IMR-90 (cell line): ENCODE measurements around the gene DLK2. TPM values are rescaled to one million over a fixed set of nuclear protein-coding genes. Genes with fewer than 3 reads are reported as not detected.

Experiments
- ATAC-seq: fragments of 200-7000 bp; cut with Tn5 transposase; 2 replicates; pipeline ENCODE4 v1.9.1; 2020; ENCODE audit warnings: low read depth, mild to moderate bottlenecking, moderate library complexity
- BruUV-seq: library from RNA; stranded (reverse); fragments of 400-500 nt; replicated peaks from 2 replicates; lab custom pipeline; 2021; lab: Mats Ljungman, UMichigan
- CTCF ChIA-PET: fragments of 300-600 bp; formaldehyde crosslinking; extraction: SDS; loops from one replicate; lab custom pipeline; 2021; ENCODE audit warnings: antibody characterized with exemption; lab: Yijun Ruan, JAX
- POLR2A ChIA-PET: fragments of 300-600 bp; sonication (Branson Sonifier 250); formaldehyde crosslinking; loops from one replicate; lab custom pipeline; 2022; ENCODE audit warnings: antibody characterized with exemption; ENCODE audit not compliant: unreplicated experiment; lab: Charles Lee
- DNase-seq: peaks from one replicate; pipeline ENCODE4 v3.0.0; 2013
- H2AFZ ChIP-seq: replicated peaks from 2 replicates; pipeline ENCODE3; 2013; ENCODE audit warnings: low read length, mild to moderate bottlenecking; ENCODE audit not compliant: poor library complexity
- H2AK5ac ChIP-seq: 2 replicates; pipeline ENCODE4 v1.6.1; 2013; ENCODE audit warnings: low read depth, low read length, inconsistent platforms
- H2AK9ac ChIP-seq: replicated peaks from 2 replicates; pipeline ENCODE3; 2013; ENCODE audit warnings: mild to moderate bottlenecking, low read depth, low read length, moderate library complexity; ENCODE audit not compliant: poor library complexity
- H2BK120ac ChIP-seq: 2 replicates; pipeline ENCODE4 v1.6.1; 2013; ENCODE audit warnings: low read depth, low read length, inconsistent platforms
- H2BK15ac ChIP-seq: 3 replicates; pipeline ENCODE4 v1.6.1; 2013; ENCODE audit warnings: low read depth, low read length, inconsistent platforms
- H2BK20ac ChIP-seq: 2 replicates; pipeline ENCODE4 v1.6.1; 2013; ENCODE audit warnings: low read depth, mild to moderate bottlenecking, inconsistent platforms, low read length, moderate library complexity
- H2BK5ac ChIP-seq: 2 replicates; pipeline ENCODE4 v1.6.1; 2013; ENCODE audit warnings: mild to moderate bottlenecking, low read depth, low read length, inconsistent platforms; ENCODE audit not compliant: poor library complexity, severe bottlenecking
- H3K14ac ChIP-seq: replicated peaks from 2 replicates; pipeline ENCODE4 v1.6.1; 2013; ENCODE audit warnings: low read depth, low read length, inconsistent platforms
- H3K18ac ChIP-seq: 2 replicates; pipeline ENCODE4 v1.6.1; 2013; ENCODE audit warnings: low read depth, low read length, control low read depth
- H3K23ac ChIP-seq: 2 replicates; pipeline ENCODE4 v1.6.1; 2013; ENCODE audit warnings: low read depth, low read length, inconsistent platforms
- H3K27ac ChIP-seq: 2 replicates; pipeline ENCODE4 v1.5.1; 2013; ENCODE audit warnings: mild to moderate bottlenecking, control low read depth, low read length; ENCODE audit not compliant: insufficient read depth
- H3K27me3 ChIP-seq: 2 replicates; pipeline ENCODE4 v1.6.1; 2013; ENCODE audit warnings: low read length; ENCODE audit not compliant: control insufficient read depth, insufficient read depth
- H3K36me3 ChIP-seq: 2 replicates; pipeline ENCODE4 v1.6.1; 2013; ENCODE audit warnings: low read length, mixed read lengths; ENCODE audit not compliant: control insufficient read depth, insufficient read depth
- H3K4ac ChIP-seq: 2 replicates; pipeline ENCODE4 v1.6.1; 2013; ENCODE audit warnings: low read depth, low read length, inconsistent platforms
- H3K4me1 ChIP-seq: 2 replicates; pipeline ENCODE4 v1.6.1; 2013; ENCODE audit warnings: low read length, mixed read lengths; ENCODE audit not compliant: control insufficient read depth, insufficient read depth
- H3K4me2 ChIP-seq: 2 replicates; pipeline ENCODE4 v1.6.1; 2013; ENCODE audit warnings: low read depth, mild to moderate bottlenecking, control low read depth, low read length, moderate library complexity
- H3K4me3 ChIP-seq: 2 replicates; pipeline ENCODE4 v1.5.1; 2013; ENCODE audit warnings: low read depth, mild to moderate bottlenecking, control low read depth, low read length, moderate library complexity; ENCODE audit not compliant: insufficient read depth
- H3K56ac ChIP-seq: 2 replicates; pipeline ENCODE4 v1.6.1; 2013; ENCODE audit warnings: low read length, inconsistent platforms; ENCODE audit not compliant: insufficient read depth; ENCODE audit errors: extremely low read depth
- H3K79me1 ChIP-seq, 2 experiments: 2 replicates each; pipeline ENCODE4 v1.6.1; 2013; ENCODE audit warnings: low read length in 2 of 2, inconsistent platforms in 1 of 2, low read depth in 1 of 2
- H3K9ac ChIP-seq: 2 replicates; pipeline ENCODE4 v1.6.1; 2013; ENCODE audit warnings: low read depth, low read length, control low read depth
- H3K9me1 ChIP-seq: 2 replicates; pipeline ENCODE4 v1.6.1; 2013; ENCODE audit warnings: low read length, inconsistent platforms; ENCODE audit not compliant: insufficient read depth
- H3K9me3 ChIP-seq: 2 replicates; pipeline ENCODE4 v1.6.1; 2013; ENCODE audit warnings: low read length; ENCODE audit not compliant: control insufficient read depth, insufficient read depth
- H4K20me1 ChIP-seq: 2 replicates; pipeline ENCODE4 v1.6.1; 2013; ENCODE audit warnings: low read length, inconsistent platforms; ENCODE audit not compliant: insufficient read depth
- H4K5ac ChIP-seq: 2 replicates; pipeline ENCODE4 v1.6.1; 2013; ENCODE audit warnings: mild to moderate bottlenecking, low read depth, low read length, control low read depth
- H4K8ac ChIP-seq, 2 experiments: 2 replicates each; pipeline ENCODE4 v1.6.1; 2013; ENCODE audit warnings: low read depth in 2 of 2, low read length in 2 of 2, control low read depth in 1 of 2, inconsistent platforms in 1 of 2
- H4K91ac ChIP-seq: 2 replicates; pipeline ENCODE4 v1.6.1; 2013; ENCODE audit warnings: low read depth, low read length, inconsistent platforms; ENCODE audit not compliant: insufficient read depth
- BHLHE40 ChIP-seq: fragments of 150-350 bp; IDR thresholded peaks from 2 replicates; pipeline ENCODE4 v1.6.1; 2016; ENCODE audit warnings: mild to moderate bottlenecking, low read depth, low read length
- CHD1 ChIP-seq: IDR thresholded peaks from 2 replicates; pipeline ENCODE4 v1.6.1; 2012; ENCODE audit warnings: low read depth, low read length, improper control_type of control experiment
- CTCF ChIP-seq: conservative IDR thresholded peaks from 2 replicates; pipeline ENCODE4 v1.5.1; 2012; ENCODE audit warnings: mild to moderate bottlenecking, low read depth, low read length, improper control_type of control experiment
- MAZ ChIP-seq: IDR thresholded peaks from 2 replicates; pipeline ENCODE4 v1.6.1; 2012; ENCODE audit warnings: low read depth, mild to moderate bottlenecking, low read length, improper control_type of control experiment, moderate library complexity, borderline replicate concordance
- MXI1 ChIP-seq: IDR thresholded peaks from 2 replicates; pipeline ENCODE4 v1.6.1; 2012; ENCODE audit warnings: low read depth, mild to moderate bottlenecking, low read length, moderate library complexity, borderline replicate concordance
- NFE2L2 ChIP-seq: fragments of 150-350 bp; IDR thresholded peaks from 2 replicates; pipeline ENCODE4 v1.6.1; 2016; ENCODE audit warnings: low read depth, mild to moderate bottlenecking, low read length
- POLR2A ChIP-seq: IDR thresholded peaks from 2 replicates; pipeline ENCODE4 v1.6.1; 2012; ENCODE audit warnings: mild to moderate bottlenecking, low read depth, low read length
- SMC3 ChIP-seq: fragments of 150-350 bp; IDR thresholded peaks from 2 replicates; pipeline ENCODE4 v1.6.1; 2016; ENCODE audit warnings: low read depth, mild to moderate bottlenecking, antibody characterized with exemption, low read length, moderate library complexity
- WGBS, 2 experiments: methylation state at CpG; one replicate each; pipeline versions ENCODE4 v1.1.5 to v1.1.7; 2013; ENCODE audit warnings: missing lambda C conversion rate in 2 of 2; ENCODE audit not compliant: insufficient read length in 1 of 2; ENCODE audit errors: extremely low coverage in 2 of 2; 5-methylcytosine and 5-hydroxymethylcytosine counted together
- dilution Hi-C: fragments of 300-500 bp; cut with HindIII; formaldehyde crosslinking; loops from one replicate; pipeline ENCODE4 v1.14.3; 2018; ENCODE audit warnings: low sequenced_read_pairs; ENCODE audit not compliant: unreplicated experiment
- in situ Hi-C: fragments of 300-500 bp; cut with MboI; formaldehyde crosslinking; loops from 3 replicates; pipeline ENCODE4 v1.14.3; 2019; ENCODE audit warnings: low sequenced_read_pairs, inconsistent platforms, mixed read lengths
- intact Hi-C: fragments of 100-400 bp; cut with micrococcal nuclease; formaldehyde crosslinking; loops from 2 replicates; pipeline ENCODE4 v1.10.0; 2022
- polyA plus RNA-seq, 3 experiments: library from polyadenylated mRNA; depleted of rRNA; stranded (reverse); fragments of >200 nt; gene quantifications; 2 replicates each; pipeline ENCODE4 v1.2.3, GENCODE V29; 2012; ENCODE audit warnings: low replicate concordance in 1 of 3
- total RNA-seq: library from RNA; depleted of rRNA; stranded (reverse); fragments of >200 nt; gene quantifications from 2 replicates; pipeline ENCODE4 v1.2.3, GENCODE V29; 2012

Gene DLK2
- total and polyA plus RNA-seq, 2 of the 4 experiments (the other 2 are of a cell fraction): 0.90 to 2.8 TPM

- Histone ChIP-seq H2AFZ (no peak overlapping the region), H2AK9ac (no peak overlapping the region), H2BK20ac (no peak overlapping the region), H3K79me1 (peaks cover 14 to 18% of the 10 kb centered on the region in 2 experiments), H3K18ac (no peak overlapping the region), H3K9me1 (peaks cover 1% of the 10 kb centered on the region), H2BK120ac (no peak overlapping the region), H2BK15ac (no peak overlapping the region), H3K9me3 (no peaks in the 10 kb centered on the region), H3K23ac (no peak overlapping the region), H3K36me3 (peaks cover 64% of the 10 kb centered on the region), H3K4ac (no peak overlapping the region), H3K4me3 (no peak overlapping the region), H4K20me1 (0 out of 2 replicates have a peak, but pooled peaks cover 5% of the 10 kb centered on the region), H3K4me2 (no peak overlapping the region), H3K14ac (no peak overlapping the region), H3K27me3 (no peaks in the 10 kb centered on the region), H3K4me1 (peaks cover 15% of the 10 kb centered on the region), H3K27ac (no peak overlapping the region), H4K5ac (no peak overlapping the region), H2AK5ac (no peak overlapping the region), H4K91ac (no peak overlapping the region), H3K9ac (no peak overlapping the region), H4K8ac (no peak overlapping the region), H2BK5ac (no peak overlapping the region), H3K56ac (no peak overlapping the region)
- DNase-seq: no peak
- ChIA-PET POLR2A (no interaction called here), CTCF (no interaction called here)
- no TSS peak for BruUV-seq
- WGBS, 2 experiments: no CpG with 5 or more reads among the region's 3 CpGs
- dilution Hi-C loops: no loop called here
- ATAC-seq: no peak
- in situ Hi-C loops: no loop called here
- intact Hi-C loops: no loop called here
- TF ChIP-seq BHLHE40 (no peak), NFE2L2 (no peak), MXI1 (no peak), POLR2A (no peak), CHD1 (no peak), MAZ (no peak), CTCF (no peak), SMC3 (no peak)
Observed at GRCh38 chr6:43500921-43501320, 45.6 kb upstream of the DLK2 start.
